Measurements from ENCODE around the gene RECK. TPM values are rescaled to one million over a fixed set of nuclear protein-coding genes. Genes with fewer than 3 reads are reported as not detected.
A peak's percentile ranks its signal among the peaks of the same experiment; 100 is the strongest.
"Not testable (repeated sequence)": the region's sequence is repeated elsewhere in the genome, so short reads cannot be mapped to it uniquely, and the experiment has no call there.

Gene RECK
- total RNA-seq, 1 donor from 2014 or later: 5.7 TPM

DNA sequence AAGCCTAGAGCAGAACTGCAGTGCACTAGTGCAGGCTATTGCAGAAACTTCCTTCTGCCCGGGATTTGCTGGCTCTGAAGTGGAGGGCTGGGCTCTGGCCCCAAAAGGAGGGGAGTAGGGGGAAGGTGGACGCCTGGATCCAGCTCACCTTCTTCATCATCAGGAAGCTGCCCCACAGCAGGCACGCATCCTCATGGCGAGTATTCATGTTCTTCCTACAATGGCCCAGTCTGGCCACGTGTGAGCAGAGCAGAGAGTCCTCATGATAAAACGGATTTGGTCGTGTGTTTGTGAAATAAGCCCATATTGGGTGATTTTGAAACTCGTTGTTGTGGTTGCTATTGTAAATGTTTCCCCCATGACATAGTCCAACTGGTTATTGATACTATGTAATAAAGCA is 91.6 kb downstream of the RECK start:
- H3K4me3 ChIP-seq (ENCODE audit: low read depth, low read length): no peak overlapping the region
- TF ChIP-seq, protein P1, sequence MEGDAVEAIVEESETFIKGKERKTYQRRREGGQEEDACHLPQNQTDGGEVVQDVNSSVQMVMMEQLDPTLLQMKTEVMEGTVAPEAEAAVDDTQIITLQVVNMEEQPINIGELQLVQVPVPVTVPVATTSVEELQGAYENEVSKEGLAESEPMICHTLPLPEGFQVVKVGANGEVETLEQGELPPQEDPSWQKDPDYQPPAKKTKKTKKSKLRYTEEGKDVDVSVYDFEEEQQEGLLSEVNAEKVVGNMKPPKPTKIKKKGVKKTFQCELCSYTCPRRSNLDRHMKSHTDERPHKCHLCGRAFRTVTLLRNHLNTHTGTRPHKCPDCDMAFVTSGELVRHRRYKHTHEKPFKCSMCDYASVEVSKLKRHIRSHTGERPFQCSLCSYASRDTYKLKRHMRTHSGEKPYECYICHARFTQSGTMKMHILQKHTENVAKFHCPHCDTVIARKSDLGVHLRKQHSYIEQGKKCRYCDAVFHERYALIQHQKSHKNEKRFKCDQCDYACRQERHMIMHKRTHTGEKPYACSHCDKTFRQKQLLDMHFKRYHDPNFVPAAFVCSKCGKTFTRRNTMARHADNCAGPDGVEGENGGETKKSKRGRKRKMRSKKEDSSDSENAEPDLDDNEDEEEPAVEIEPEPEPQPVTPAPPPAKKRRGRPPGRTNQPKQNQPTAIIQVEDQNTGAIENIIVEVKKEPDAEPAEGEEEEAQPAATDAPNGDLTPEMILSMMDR (conservative IDR thresholded peaks at IDR 0.05; ENCODE audit: low read depth, low read length): no peak
- DNase-seq (ENCODE audit: low read depth): no peak

DNA sequence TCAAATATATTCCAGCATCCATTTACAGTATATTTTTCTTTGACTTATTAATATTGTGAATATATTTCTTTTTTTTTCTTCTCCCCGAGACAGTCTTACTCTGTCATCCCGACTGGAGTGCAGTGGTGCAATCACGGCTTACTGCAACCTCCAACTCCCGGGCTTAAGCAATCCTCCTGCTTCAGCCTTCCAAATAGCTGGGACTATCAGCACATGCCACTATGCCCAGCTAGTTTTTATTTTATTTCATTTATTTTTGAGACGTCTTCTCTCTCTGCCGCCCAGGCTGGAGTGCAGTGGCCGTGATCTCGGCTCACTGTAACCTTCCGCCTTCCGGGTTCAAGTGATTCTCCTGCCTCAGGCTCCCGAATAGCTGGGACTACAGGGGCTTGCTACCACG is 92.4 kb downstream of the RECK start:
- DNase-seq (ENCODE audit: low read depth): no peak
- TF ChIP-seq, protein P1 (conservative IDR thresholded peaks at IDR 0.05; ENCODE audit: low read depth, low read length): no peak
- no peak overlapping the region for H3K4me3 ChIP-seq (ENCODE audit: low read depth, low read length)

- H3K4me3 ChIP-seq (ENCODE audit: low read depth, low read length); DNase-seq (ENCODE audit: low read depth): not testable (repeated sequence)
Observed at GRCh38 chr9:36131666-36132065, 95.0 kb downstream of the RECK start.

- no peak overlapping the region for H3K4me3 ChIP-seq (ENCODE audit: low read depth, low read length)
- no peak for DNase-seq (ENCODE audit: low read depth)
Observed at GRCh38 chr9:36132086-36132485, 95.4 kb downstream of the RECK start.

GRCh38 chr9:36134761-36135505 is 98.2 kb downstream of the RECK start:
- no peak overlapping the region for H3K4me3 ChIP-seq (ENCODE audit: low read depth, low read length)
- TF ChIP-seq, protein P1 (conservative IDR thresholded peaks at IDR 0.05; ENCODE audit: low read depth, low read length): no peak
- no peak for DNase-seq (ENCODE audit: low read depth)

More at GRCh38 chr9:36132086-36132485, 95.4 kb downstream of the RECK start:
- TF ChIP-seq, protein P1 (conservative IDR thresholded peaks at IDR 0.05; ENCODE audit: low read depth, low read length): no peak

DNA sequence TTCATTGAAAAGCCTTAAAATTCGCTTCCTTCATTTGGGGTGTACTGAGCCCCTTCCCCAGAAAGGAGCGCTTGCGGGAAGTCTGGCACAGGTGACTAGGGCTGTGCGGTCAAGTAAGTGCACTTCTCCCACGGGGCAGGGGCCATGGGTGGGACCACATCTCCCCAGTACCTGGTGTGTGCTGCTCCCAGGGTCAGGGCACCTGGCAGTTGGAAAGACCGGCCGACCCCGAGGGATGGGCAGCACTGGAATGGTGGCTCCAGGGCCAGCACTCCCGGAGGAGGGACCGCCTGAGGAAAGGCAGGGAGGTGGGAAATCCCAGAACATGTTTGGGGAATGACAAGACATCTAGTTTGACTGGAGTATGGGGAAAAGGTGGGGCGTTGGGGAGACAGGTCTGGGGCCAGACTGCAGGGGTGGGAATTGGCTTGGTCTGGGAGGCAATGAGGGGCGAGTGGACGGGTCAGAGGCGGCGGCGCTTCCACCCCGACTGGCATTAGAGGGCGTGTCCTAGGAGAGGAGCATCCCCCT is 99.1 kb downstream of the RECK start:
- H3K4me3 ChIP-seq (ENCODE audit: low read depth, low read length): peak overlapping the region; percentile 64
- TF ChIP-seq, protein P1 (conservative IDR thresholded peaks at IDR 0.05; ENCODE audit: low read depth, low read length): no peak
- no peak for DNase-seq (ENCODE audit: low read depth)

DNA sequence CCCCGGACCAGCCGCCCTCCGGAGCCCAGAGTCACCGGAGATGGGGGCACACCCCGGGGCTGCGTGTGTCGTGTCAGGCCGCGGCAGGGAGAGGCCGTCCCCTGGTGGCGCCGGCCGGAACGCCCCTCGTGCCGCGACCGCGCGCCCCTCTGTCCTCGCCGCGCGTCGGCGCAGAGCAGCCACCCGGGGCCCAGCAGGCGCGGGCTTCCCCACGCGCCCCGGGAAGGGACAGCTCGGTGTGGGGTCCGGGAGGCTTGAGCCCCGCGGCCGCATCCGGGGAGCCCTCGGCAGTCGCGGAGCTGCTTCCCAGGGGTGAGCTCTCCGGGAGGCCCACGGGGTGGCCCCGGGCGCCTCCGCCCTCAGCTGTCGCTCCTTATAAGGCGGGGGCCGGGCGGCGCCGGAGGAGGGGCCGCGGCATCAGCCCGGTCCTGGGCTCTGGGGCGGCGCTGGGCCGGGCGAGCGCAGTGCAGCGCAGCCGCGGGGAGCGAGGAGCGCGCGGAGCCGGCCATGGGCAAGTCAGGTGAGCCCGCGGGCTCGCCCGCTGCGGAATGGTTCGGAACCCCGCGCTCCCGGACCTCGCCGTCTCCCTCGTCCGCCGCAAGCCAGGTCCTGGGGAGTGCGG is 99.7 kb downstream of the RECK start, which contains the start of gene GLIPR2:
Gene GLIPR2 (plus strand): TSS at position 462 of the 622 bp plus-strand sequence. CDS start 46 bp downstream, at position 508.
- TF ChIP-seq, protein P1 (conservative IDR thresholded peaks at IDR 0.05; ENCODE audit: low read depth, low read length): no peak
- no peak for DNase-seq (ENCODE audit: low read depth)

More for the DNA sequence above, 99.7 kb downstream of the RECK start, which contains the start of gene GLIPR2:
- H3K4me3 ChIP-seq (ENCODE audit: low read depth, low read length): peak within 1 kb of the TSS; percentile 64

Data from epithelial cell of proximal tubule (primary cell).